Activated CD8-positive, alpha-beta T cell treated with anti-CD3 and anti-CD28 coated beads, Interleukin-2, amount 10 ng/mL, durations not matched to agents 7 days and 5 days (primary cell): ENCODE measurements around the gene TFB1M. TPM values are rescaled to one million over a fixed set of nuclear protein-coding genes. Genes with fewer than 3 reads are reported as not detected.
A peak's percentile ranks its signal among the peaks of the same experiment; 100 is the strongest.
"Not testable (repeated sequence)": the region's sequence is repeated elsewhere in the genome, so short reads cannot be mapped to it uniquely, and the experiment has no call there.

Experiments used
- ATAC-seq: fragments of 150-1000 bp; cut with Tn5 transposase; one replicate; pipeline ENCODE4 v1.10.0; 2021; ENCODE audit warnings: moderate library complexity
- CTCF ChIA-PET: fragments of 350-600 bp; sonication (Branson Sonifier 250); formaldehyde crosslinking; loops from one replicate; lab custom pipeline; 2021; ENCODE audit warnings: antibody characterized with exemption; lab: Charles Lee
- POLR2A ChIA-PET: fragments of 350-600 bp; sonication (Branson Sonifier 250); formaldehyde crosslinking; loops from one replicate; lab custom pipeline; 2021; ENCODE audit warnings: antibody characterized with exemption; lab: Charles Lee
- DNase-seq: peaks from one replicate; pipeline ENCODE4 v3.0.0-alpha.2; 2020
- H3K27ac Mint-ChIP-seq: one replicate; pipeline ENCODE4 v1.8.0; 2021; ENCODE audit warnings: mild to moderate bottlenecking, mixed read lengths
- H3K27me3 Mint-ChIP-seq: one replicate; pipeline ENCODE4 v1.8.0; 2021; ENCODE audit warnings: low read depth, mixed read lengths
- H3K36me3 Mint-ChIP-seq: one replicate; pipeline ENCODE4 v1.8.0; 2021; ENCODE audit warnings: low read depth, mixed read lengths
- H3K4me1 Mint-ChIP-seq: one replicate; pipeline ENCODE4 v1.8.0; 2021; ENCODE audit warnings: low read depth, mixed read lengths
- H3K4me3 Mint-ChIP-seq: one replicate; pipeline ENCODE4 v1.8.0; 2021; ENCODE audit warnings: mild to moderate bottlenecking, mixed read lengths
- H3K9me3 Mint-ChIP-seq: one replicate; pipeline ENCODE4 v1.8.0; 2022; ENCODE audit warnings: mixed read lengths; ENCODE audit not compliant: insufficient read depth
- total RNA-seq, 2 experiments: library from RNA; stranded (reverse); gene quantifications; one replicate each; pipeline ENCODE4 v1.2.3, GENCODE V29; 2021

Gene TFB1M
- total RNA-seq, 2 experiments from 2014 or later: 34.9 to 35.1 TPM

DNA sequence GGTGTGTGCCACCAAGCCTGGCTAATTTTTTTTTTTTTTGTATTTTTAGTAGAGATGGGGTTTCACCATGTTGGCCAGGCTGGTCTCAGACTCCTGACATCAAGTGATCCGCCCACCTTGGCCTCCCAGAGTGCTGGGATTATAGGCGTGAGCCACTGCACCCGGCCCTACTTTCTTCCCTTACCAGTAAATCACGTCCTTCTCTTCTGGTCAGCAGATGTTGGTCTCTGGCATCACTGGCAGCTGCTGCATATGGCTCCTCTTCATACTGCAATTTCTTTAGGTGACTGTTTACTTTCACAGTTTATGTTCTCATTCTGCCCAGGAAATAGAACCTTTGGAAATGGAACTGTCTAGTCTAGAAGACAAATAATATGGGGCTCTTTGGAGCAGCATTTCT, 83.3 kb downstream of the TFB1M start:
- H3K27me3 Mint-ChIP-seq, H3K9me3 Mint-ChIP-seq, H3K36me3 Mint-ChIP-seq, ATAC-seq, H3K4me3 Mint-ChIP-seq, H3K4me1 Mint-ChIP-seq, H3K27ac Mint-ChIP-seq, CTCF ChIA-PET, DNase-seq: not testable (repeated sequence)
- POLR2A ChIA-PET: interaction anchor here (0.6 kb wide), 1 partner anchor 36 kb away, joined by 3 read pairs; no protein-coding TSS in a partner anchor

DNA sequence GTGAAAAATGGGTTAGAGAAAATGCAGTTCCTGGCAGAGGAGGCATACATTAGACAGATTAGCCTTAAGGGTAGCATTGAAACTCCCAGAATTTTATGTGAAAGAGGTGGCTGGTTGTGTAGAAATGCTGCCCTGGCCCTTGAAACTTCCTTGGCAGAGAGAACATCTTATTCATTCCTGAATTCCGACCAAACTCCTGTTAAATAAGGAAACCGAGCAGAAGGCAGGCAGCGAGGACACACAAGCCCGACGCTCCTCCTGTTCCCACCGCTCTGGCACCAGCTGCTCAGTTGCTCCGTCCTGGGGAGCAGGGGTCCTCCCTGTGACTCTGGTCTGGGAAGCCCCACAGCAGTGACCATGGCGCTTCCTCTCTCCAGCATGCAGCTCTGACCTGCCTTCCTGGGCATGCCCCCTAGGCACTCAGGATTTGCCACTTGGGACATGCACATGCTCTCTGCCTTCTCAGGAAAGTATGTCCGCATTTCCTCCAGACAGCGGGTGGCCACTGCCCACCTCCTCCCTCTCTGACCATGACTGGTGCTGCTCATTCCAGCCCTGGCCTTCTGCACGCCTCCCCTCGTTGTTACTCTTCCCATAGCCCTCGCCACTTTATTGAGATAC, 85.6 kb downstream of the TFB1M start:
- Mint-ChIP-seq H3K36me3 (no peaks in the 10 kb centered on the region), H3K9me3 (no peaks in the 10 kb centered on the region), H3K4me3 (no peak overlapping the region), H3K4me1 (peaks cover 12% of the 10 kb centered on the region), H3K27ac (no peak overlapping the region), H3K27me3 (peaks cover 2% of the 10 kb centered on the region)
- ChIA-PET CTCF (no interaction called here), POLR2A (no interaction called here)
- DNase-seq (no peak), ATAC-seq (no peak)

DNA sequence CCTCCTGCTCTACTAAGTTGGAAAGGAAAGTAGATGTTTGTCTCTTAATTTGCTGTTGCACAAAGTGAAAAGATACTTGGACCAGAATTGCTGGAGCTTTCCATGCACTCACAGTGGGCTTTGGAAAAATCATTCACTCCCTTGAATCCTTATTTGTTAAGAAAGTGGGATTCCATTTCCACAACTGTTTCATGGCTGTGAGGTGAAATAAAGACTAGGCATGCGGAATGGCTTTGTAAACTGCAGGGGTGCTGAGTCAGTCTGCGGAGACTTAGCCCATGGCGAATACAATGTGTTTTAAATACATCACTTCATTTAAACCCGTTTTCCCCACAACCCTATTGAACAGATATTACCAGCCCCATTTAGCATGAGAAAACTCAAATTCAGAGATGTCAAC, 87.2 kb downstream of the TFB1M start:
- ATAC-seq (no peak), DNase-seq (no peak)
- ChIA-PET CTCF (no interaction called here), POLR2A (interaction anchor here (0.6 kb wide), 1 partner anchor 9 kb away, joined by 4 read pairs; no protein-coding TSS in a partner anchor)
- H3K4me3 Mint-ChIP-seq: no peak overlapping the region
- H3K9me3 Mint-ChIP-seq: no peaks in the 10 kb centered on the region
- H3K27me3 Mint-ChIP-seq: peaks cover 2% of the 10 kb centered on the region
- H3K4me1 Mint-ChIP-seq: peaks cover 14% of the 10 kb centered on the region
- no peak overlapping the region for H3K27ac Mint-ChIP-seq
- no peaks in the 10 kb centered on the region for H3K36me3 Mint-ChIP-seq

DNA sequence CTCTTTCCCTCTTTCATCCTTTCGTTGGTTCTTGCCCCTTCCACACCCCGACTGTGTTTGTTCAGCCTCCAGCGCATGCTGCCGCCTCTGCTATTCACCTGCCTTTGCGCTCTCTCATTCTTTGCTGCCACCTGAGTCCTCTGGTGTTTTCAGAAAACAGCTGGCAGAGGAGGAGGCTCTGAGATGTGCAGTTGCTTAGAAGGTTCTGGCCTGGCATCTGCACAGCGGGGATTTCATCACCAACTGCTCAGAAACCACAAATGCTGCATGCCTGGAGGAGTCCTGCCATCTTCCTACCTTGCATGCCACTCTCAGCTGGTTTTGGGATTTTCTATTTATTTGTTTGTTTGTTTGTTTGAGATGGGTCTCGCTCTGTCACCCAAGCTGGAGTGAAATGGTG, 89.7 kb downstream of the TFB1M start:
- H3K4me3 Mint-ChIP-seq: no peak overlapping the region
- POLR2A ChIA-PET: no interaction called here
- no peak for DNase-seq

DNA sequence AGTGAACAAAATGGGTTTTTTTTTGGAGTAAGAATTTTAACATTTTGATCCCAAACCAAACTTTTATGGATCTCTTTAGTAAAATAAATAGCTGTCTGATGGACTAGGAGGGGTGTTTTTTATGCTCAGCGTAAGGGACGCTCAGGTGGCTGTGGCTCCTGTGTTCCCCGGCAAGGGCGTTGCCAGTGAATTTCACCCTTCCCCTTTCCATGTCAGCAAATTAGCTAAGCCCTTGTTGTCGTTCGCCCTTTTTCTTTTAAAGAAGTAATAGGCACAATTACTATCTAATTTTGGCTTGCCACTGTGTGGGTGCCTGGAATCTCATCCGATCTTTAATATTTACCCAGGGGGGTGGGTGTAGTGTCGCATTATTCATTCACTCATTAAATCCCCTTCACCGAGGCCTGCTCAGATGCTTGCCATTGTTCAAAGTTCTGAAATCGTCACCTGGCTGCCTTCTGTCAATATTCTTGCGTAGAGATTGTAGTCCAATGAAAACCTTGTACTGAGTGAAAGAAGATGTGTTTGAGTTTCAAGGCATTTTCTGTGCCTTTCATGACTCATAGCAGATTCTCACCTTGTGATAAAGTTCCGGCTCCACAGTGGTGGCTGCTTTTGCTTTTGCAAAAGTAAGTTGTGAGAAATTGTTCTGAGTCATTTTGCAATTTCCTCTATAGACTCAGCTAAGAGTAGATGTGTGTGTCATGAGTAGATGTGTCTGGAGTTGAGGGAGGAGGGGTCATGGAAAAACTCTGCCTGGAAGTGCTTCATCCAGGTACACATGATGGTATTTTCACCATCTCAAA, 90.4 kb downstream of the TFB1M start:
- DNase-seq (peak; percentile 54), ATAC-seq (peak; percentile 85)
- Mint-ChIP-seq H3K4me1 (peaks cover 14% of the 10 kb centered on the region), H3K27ac (peak overlapping the region; percentile 36), H3K9me3 (no peaks in the 10 kb centered on the region), H3K27me3 (no peaks in the 10 kb centered on the region), H3K36me3 (no peaks in the 10 kb centered on the region), H3K4me3 (no peak overlapping the region)
- CTCF ChIA-PET: interaction anchor here (0.8 to 2.4 kb wide), 4 partner anchors 16 to 548 kb away, joined by 3 to 8 read pairs (median 4); no protein-coding TSS in a partner anchor
- POLR2A ChIA-PET: no interaction called here

More for the DNA sequence above, 89.7 kb downstream of the TFB1M start:
- Mint-ChIP-seq H3K36me3 (no peaks in the 10 kb centered on the region), H3K4me1 (peaks cover 14% of the 10 kb centered on the region), H3K27me3 (no peaks in the 10 kb centered on the region), H3K9me3 (no peaks in the 10 kb centered on the region), H3K27ac (peak overlapping the region; percentile 36)
- CTCF ChIA-PET: interaction anchor here (0.8 to 2.4 kb wide), 3 partner anchors 16 to 549 kb away, joined by 3 to 8 read pairs (median 6); no protein-coding TSS in a partner anchor
- ATAC-seq: no peak

DNA sequence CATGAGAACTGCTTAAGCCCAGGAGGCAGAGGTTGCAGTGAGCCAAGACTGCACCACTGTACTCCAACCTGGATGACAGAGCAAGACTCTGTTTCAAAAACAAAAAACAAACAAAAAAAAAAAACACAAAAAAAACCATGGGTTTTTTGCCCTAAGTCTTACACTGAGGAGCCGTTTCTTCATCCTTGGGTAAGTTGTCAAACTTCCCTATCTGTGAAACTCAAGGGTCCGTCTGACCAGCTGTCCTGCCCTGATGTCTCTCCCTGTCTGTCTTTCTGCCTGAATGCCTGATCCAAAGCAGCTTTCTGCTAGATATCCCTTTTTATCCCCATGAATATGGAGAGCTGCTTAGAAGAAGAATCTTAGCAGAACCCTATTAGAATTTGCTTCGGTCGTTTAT, 91.8 kb downstream of the TFB1M start:
- no peak for DNase-seq
- no peak for ATAC-seq
- Mint-ChIP-seq H3K4me1 (peaks cover 14% of the 10 kb centered on the region), H3K4me3 (no peak overlapping the region), H3K36me3 (no peaks in the 10 kb centered on the region), H3K9me3 (no peaks in the 10 kb centered on the region), H3K27ac (no peak overlapping the region), H3K27me3 (no peaks in the 10 kb centered on the region)
- ChIA-PET CTCF (interaction anchor here (1.0 to 2.4 kb wide), 4 partner anchors 39 to 547 kb away, joined by 3 to 8 read pairs (median 4); no protein-coding TSS in a partner anchor), POLR2A (no interaction called here)

DNA sequence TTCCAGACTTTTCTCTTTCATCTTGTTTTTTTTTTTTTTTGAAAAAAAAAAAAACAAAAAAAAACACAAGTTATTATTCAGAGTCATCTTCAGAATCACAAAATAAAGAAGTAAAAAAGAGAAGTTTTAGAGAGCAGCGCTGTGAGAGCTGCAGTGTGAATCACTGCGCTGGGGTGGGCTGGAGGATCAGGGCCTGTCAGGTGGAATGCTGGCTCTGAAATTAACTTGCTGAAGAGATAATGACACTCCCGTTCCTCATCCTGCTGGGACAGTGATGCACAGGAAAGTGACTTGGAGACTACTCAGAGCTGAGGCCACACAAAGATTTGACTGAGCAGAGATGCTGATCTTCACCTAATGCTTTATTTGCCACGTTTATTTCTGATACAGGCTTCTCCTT, 93.2 kb downstream of the TFB1M start:
- ChIA-PET CTCF (no interaction called here), POLR2A (no interaction called here)
- no peak overlapping the region for H3K4me3 Mint-ChIP-seq
- no peak for ATAC-seq
- DNase-seq: no peak
- no peaks in the 10 kb centered on the region for H3K36me3 Mint-ChIP-seq
- H3K9me3 Mint-ChIP-seq: no peaks in the 10 kb centered on the region
- H3K4me1 Mint-ChIP-seq: peaks cover 14% of the 10 kb centered on the region
- H3K27ac Mint-ChIP-seq: no peak overlapping the region
- H3K27me3 Mint-ChIP-seq: no peaks in the 10 kb centered on the region

DNA sequence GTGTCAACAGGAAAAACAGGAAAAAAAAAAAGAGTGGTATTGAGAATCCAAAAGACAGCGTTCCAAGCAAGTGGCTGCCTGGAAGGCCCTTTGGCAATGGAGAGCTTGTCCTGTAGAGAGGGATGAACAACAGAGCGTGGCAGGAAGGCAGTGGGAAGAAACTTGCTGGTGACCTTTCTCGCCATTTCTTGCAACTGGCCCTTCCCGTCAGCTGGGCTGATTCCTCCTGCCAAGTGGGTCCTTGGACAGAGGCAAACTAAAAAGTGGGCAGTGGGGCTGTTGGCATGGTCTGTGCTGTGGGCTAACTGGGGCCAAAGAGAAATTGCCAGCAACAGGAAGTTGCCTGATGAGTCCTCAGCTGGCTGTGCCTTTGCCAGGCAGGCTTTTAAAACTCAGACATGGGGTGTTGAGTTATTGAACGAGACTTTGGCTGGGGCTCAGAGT, 94.4 kb downstream of the TFB1M start:
- no peak overlapping the region for H3K4me3 Mint-ChIP-seq
- H3K36me3 Mint-ChIP-seq: no peaks in the 10 kb centered on the region
- no peaks in the 10 kb centered on the region for H3K9me3 Mint-ChIP-seq
- H3K27ac Mint-ChIP-seq: no peak overlapping the region
- ChIA-PET CTCF (no interaction called here), POLR2A (no interaction called here)
- ATAC-seq (no peak), DNase-seq (no peak)
- peaks cover 14% of the 10 kb centered on the region for H3K4me1 Mint-ChIP-seq
- H3K27me3 Mint-ChIP-seq: no peaks in the 10 kb centered on the region

DNA sequence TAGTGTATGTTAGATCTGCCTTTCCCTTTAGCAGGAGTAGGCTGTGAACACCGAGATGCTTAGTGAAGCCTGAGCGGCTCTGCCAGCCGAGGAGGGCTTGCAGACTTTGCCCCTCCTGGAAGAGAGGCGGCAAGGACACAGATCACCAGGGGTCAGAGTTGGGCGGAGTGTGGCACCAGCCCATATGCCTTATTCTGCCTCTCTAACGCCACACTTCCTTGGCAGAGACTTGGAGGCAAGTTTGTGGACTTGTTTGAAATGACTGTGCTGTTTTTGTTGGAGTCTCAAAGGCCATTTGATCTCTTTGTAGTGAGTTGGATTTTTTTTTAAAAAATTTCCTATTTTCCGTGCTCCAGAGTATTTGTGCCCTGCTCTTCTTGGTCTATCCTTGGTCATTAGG, 95.0 kb downstream of the TFB1M start:
- Mint-ChIP-seq H3K27me3 (no peaks in the 10 kb centered on the region), H3K4me1 (peaks cover 9% of the 10 kb centered on the region), H3K4me3 (no peak overlapping the region), H3K36me3 (no peaks in the 10 kb centered on the region), H3K9me3 (no peaks in the 10 kb centered on the region), H3K27ac (no peak overlapping the region)
- ChIA-PET CTCF (no interaction called here), POLR2A (no interaction called here)
- DNase-seq (no peak), ATAC-seq (no peak)

DNA sequence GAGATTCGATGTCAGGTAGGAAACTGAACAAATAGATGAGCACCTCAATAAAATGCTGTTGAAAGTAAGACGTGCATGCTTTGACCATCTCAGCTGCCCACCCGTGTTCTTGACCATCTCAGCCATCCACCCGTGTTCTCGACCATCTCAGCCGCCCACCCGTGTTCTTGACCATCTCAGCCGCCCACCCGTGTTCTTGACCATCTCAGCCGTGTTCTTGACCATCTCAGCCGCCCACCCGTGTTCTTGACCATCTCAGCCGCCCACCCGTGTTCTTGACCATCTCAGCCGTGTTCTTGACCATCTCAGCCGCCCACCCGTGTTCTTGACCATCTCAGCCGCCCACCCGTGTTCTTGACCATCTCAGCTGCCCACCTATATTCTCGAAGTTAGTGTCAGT, 95.6 kb downstream of the TFB1M start:
- ATAC-seq, H3K4me3 Mint-ChIP-seq, POLR2A ChIA-PET, CTCF ChIA-PET, H3K4me1 Mint-ChIP-seq, H3K9me3 Mint-ChIP-seq, H3K27ac Mint-ChIP-seq, H3K27me3 Mint-ChIP-seq, H3K36me3 Mint-ChIP-seq, DNase-seq: not testable (repeated sequence)

DNA sequence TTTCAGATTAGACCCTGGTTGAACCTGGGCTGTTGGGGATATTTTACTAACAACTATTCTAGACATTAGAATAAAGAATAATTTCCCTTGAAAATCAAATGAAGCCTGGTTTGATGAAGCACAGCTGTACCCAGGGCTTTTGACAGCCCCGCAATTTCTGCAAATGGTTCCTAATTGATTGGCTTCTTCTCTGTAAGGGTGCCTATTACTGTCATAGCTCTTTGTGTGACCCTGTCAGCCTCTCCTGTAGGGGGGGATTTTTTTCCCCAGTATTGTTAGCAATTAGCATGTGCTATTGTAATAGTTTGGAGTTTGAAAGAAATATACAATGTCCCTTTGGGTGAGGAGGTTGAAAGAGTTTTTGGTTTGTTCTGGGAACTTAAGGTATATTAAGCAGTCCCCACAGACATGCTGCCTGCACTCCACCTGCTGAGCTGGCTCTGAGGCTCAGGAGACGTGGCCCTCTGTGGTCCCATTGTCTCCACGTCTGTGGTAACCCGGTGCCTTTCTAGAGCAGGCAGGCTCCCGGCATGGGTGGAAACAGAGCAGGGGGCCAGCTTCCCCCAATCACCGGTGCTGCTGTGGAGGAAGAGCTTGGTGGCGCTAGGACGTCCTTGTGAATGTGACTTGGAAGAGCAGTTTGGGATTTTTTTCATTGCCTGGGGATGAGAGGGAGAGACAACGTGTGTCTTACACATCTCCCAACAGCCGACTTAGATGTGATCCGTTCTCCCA, 97.8 kb downstream of the TFB1M start:
- Mint-ChIP-seq H3K36me3 (no peaks in the 10 kb centered on the region), H3K4me3 (no peak overlapping the region), H3K27me3 (no peaks in the 10 kb centered on the region), H3K27ac (no peak overlapping the region), H3K9me3 (no peaks in the 10 kb centered on the region), H3K4me1 (no peaks in the 10 kb centered on the region)
- ATAC-seq (no peak), DNase-seq (no peak)
- POLR2A ChIA-PET: no interaction called here
- CTCF ChIA-PET: no interaction called here
